Osteocyte (in vitro differentiated cells): ENCODE measurements around the gene HIPK1. TPM values are rescaled to one million over a fixed set of nuclear protein-coding genes. Genes with fewer than 3 reads are reported as not detected.
"Not testable (repeated sequence)": the region's sequence is repeated elsewhere in the genome, so short reads cannot be mapped to it uniquely, and the experiment has no call there.

Experiments
- DNase-seq: peaks from one replicate; pipeline ENCODE4 v3.0.0; 2021; ENCODE audit warnings: mixed read lengths; ENCODE audit not compliant: unreplicated experiment; ENCODE audit errors: extremely low spot score
- H3K27ac Mint-ChIP-seq: one replicate; pipeline ENCODE4 v1.8.0; 2021; ENCODE audit warnings: mild to moderate bottlenecking, mixed read lengths; ENCODE audit not compliant: unreplicated experiment
- H3K27me3 Mint-ChIP-seq: one replicate; pipeline ENCODE4 v1.8.0; 2021; ENCODE audit warnings: mixed read lengths; ENCODE audit not compliant: unreplicated experiment
- H3K36me3 Mint-ChIP-seq: one replicate; pipeline ENCODE4 v1.8.0; 2021; ENCODE audit warnings: mixed read lengths; ENCODE audit not compliant: unreplicated experiment
- H3K4me1 Mint-ChIP-seq: one replicate; pipeline ENCODE4 v1.8.0; 2021; ENCODE audit warnings: mixed read lengths; ENCODE audit not compliant: unreplicated experiment
- H3K4me3 Mint-ChIP-seq: one replicate; pipeline ENCODE4 v1.8.0; 2021; ENCODE audit warnings: mild to moderate bottlenecking, moderate library complexity, mixed read lengths; ENCODE audit not compliant: unreplicated experiment
- H3K9me3 Mint-ChIP-seq: one replicate; pipeline ENCODE4 v1.8.0; 2021; ENCODE audit warnings: mixed read lengths; ENCODE audit not compliant: unreplicated experiment
- total RNA-seq: library from RNA; stranded (reverse); gene quantifications from 2 replicates; pipeline ENCODE4 v1.2.1, GENCODE V29; 2021
- TF ChIP-seq, protein P1 (sequence below): fragments of 200-600 bp; sonication (generic); IDR thresholded peaks from 2 replicates; pipeline ENCODE4 v1.5.0; 2021; ENCODE audit warnings: antibody characterized with exemption, mild to moderate bottlenecking, moderate library complexity

The HIPK1 gene
- total RNA-seq, 1 donor from 2014 or later, result 62.5 TPM

DNA sequence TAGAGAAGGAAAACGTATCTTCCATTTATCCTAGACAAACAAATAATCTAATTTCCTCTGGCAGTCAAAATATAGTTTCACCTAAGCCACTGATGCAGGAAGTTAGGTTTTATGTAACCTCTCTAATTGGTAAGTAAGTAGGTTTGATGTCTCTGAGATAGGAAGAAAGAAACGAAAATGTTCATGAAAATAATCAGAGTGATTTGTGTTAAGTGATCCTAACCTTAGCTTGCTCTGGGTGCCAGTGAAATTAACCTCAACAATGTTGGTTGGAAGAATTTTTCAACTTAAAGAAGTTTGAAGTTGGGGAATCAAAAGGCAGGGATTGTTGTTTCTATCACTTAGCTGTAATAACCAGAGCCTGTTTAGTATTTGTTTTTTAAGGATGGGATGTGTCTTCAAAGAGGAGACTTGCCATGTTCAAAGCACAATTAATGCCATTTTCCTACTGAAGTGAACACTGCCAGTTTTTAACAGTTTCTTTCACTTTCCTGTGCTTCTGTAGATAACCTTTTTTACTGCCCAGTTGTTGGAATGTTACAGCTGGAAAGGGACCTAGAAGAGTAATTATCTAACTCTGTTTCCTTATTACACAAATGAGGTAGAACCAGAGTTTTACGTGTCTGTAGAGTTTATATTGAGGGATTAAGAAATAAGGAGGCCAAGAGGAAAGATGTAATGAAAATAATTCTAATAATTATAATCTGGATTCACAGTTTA is 18.4 kb downstream of the HIPK1 start:
- Mint-ChIP-seq H3K4me3 (no peak overlapping the region), H3K9me3 (peaks cover 8% of the 10 kb centered on the region), H3K36me3 (peaks cover 17% of the 10 kb centered on the region), H3K4me1 (peaks cover 17% of the 10 kb centered on the region), H3K27me3 (no peaks in the 10 kb centered on the region), H3K27ac (peak overlapping the region; percentile 28)
- TF ChIP-seq, protein P1, sequence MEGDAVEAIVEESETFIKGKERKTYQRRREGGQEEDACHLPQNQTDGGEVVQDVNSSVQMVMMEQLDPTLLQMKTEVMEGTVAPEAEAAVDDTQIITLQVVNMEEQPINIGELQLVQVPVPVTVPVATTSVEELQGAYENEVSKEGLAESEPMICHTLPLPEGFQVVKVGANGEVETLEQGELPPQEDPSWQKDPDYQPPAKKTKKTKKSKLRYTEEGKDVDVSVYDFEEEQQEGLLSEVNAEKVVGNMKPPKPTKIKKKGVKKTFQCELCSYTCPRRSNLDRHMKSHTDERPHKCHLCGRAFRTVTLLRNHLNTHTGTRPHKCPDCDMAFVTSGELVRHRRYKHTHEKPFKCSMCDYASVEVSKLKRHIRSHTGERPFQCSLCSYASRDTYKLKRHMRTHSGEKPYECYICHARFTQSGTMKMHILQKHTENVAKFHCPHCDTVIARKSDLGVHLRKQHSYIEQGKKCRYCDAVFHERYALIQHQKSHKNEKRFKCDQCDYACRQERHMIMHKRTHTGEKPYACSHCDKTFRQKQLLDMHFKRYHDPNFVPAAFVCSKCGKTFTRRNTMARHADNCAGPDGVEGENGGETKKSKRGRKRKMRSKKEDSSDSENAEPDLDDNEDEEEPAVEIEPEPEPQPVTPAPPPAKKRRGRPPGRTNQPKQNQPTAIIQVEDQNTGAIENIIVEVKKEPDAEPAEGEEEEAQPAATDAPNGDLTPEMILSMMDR, result no peak
- no peak for DNase-seq

DNA sequence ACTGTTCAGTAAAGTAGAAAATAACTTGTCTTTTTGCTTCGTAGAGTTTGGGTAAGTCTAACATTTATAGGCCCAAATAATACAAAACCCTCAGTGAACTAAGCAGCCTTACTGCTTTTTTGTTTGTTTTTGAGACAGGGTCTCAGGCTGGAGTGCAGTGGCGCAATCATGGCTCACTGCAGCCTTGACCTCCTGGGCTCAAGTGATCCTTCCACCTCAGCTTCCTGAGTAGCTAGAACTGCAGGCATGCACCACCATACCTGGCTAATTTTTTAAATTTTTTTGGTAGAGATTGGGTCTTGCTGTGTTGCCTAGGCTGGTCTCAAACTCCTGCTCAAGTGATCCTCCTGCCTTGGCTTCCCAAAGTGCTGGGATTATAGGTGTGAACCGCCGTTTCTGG is 19.0 kb downstream of the HIPK1 start:
- H3K9me3 Mint-ChIP-seq, H3K27me3 Mint-ChIP-seq, H3K4me3 Mint-ChIP-seq, DNase-seq: not testable (repeated sequence)
- peaks cover 17% of the 10 kb centered on the region for H3K4me1 Mint-ChIP-seq
- H3K27ac Mint-ChIP-seq, result peak overlapping the region; percentile 57
- peaks cover 16% of the 10 kb centered on the region for H3K36me3 Mint-ChIP-seq

DNA sequence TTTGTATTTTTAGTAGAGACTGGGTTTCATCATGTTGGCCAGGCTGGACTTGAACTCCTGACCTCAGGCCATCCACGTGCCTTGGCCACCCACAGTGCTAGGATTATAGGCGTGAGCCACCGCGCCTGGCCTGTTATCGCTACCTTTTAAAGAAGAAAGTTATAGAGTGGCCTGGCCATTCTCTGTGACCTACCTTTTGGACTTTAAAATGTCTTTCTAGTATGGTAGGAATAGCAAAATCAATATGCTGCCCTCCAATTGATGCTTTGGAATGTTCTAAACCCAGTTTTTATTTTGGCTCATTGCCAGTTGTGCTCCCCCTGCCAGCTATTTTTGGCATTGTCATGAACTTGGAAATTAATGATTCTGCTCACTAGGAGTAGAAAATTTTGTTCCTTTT is 19.9 kb downstream of the HIPK1 start:
- H3K4me3 Mint-ChIP-seq, result no peak overlapping the region
- peaks cover 17% of the 10 kb centered on the region for H3K4me1 Mint-ChIP-seq
- no peak for DNase-seq
- peaks cover 5% of the 10 kb centered on the region for H3K9me3 Mint-ChIP-seq
- H3K36me3 Mint-ChIP-seq, result peaks cover 14% of the 10 kb centered on the region
- no peak overlapping the region for H3K27ac Mint-ChIP-seq
- no peaks in the 10 kb centered on the region for H3K27me3 Mint-ChIP-seq
- TF ChIP-seq, protein P1, result peak; percentile 49

DNA sequence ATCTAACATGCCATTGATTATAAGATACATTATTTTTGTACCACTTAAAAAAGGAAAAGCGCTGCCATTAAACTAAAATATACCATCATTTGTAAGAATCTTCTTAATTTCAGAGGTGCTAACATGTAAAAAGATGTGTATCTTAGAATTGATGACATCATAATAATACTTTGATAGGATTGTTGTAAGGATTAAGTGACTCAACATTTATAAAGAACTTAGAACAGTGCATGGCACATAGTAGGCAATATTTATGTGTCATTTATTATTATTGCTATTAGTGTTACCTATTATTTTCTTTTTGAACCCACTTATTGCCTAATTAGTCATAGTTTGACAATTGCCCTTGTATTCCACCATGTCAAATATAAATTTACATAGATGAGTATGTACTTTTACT is 21.8 kb downstream of the HIPK1 start:
- Mint-ChIP-seq H3K4me1 (peaks cover 17% of the 10 kb centered on the region), H3K4me3 (no peak overlapping the region), H3K27me3 (no peaks in the 10 kb centered on the region), H3K36me3 (peaks cover 11% of the 10 kb centered on the region), H3K27ac (no peak overlapping the region), H3K9me3 (no peaks in the 10 kb centered on the region)
- TF ChIP-seq, protein P1, result no peak
- no peak for DNase-seq

DNA sequence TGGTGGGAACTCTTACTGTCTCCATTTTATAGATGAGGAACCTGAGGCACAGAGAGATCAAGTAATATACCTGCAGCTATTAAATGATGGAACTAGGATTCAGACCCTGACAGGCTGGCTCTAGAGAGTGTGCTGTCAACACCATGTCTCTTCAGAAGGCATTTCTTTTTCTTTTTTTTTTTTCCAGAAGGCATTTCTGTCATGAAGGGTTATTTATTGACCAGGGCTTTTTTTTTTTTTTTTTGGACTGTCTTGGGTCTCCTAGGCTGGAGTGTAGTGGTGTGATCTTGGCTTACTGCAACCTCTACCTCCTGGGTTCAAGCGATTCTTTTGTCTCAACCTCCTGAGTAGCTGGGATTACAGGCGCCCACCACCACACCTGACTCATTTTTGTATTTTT is 22.6 kb downstream of the HIPK1 start:
- no peak for DNase-seq
- peaks cover 16% of the 10 kb centered on the region for H3K36me3 Mint-ChIP-seq
- TF ChIP-seq, protein P1, result no peak

More for the DNA sequence above, 22.6 kb downstream of the HIPK1 start:
- Mint-ChIP-seq H3K4me1 (peaks cover 17% of the 10 kb centered on the region), H3K27ac (no peak overlapping the region), H3K9me3 (no peaks in the 10 kb centered on the region), H3K4me3 (no peak overlapping the region), H3K27me3 (no peaks in the 10 kb centered on the region)
